OCI-M1 (cell line): ENCODE data around the gene HOXB5.

Source experiments
- DNase-seq: peaks from one replicate; lab custom pipeline; 2025; lab: John Stamatoyannopoulos, UW

Gene HOXB5

GRCh38 chr17:48559122-48559839 is 34.3 kb downstream of the HOXB5 start:
- DNase-seq, result no peak

- DNase-seq, result no peak
Observed at GRCh38 chr17:48558831-48559121, 34.8 kb downstream of the HOXB5 start.

GRCh38 chr17:48558057-48558830 is 35.3 kb downstream of the HOXB5 start:
- DNase-seq, result no peak

GRCh38 chr17:48556576-48557401 is 36.8 kb downstream of the HOXB5 start:
- DNase-seq, result no peak

- no peak for DNase-seq
Observed at GRCh38 chr17:48556229-48556575, 37.4 kb downstream of the HOXB5 start.

- DNase-seq, result no peak
Observed at GRCh38 chr17:48555258-48556228, 38.0 kb downstream of the HOXB5 start.

GRCh38 chr17:48554412-48555257 is 38.9 kb downstream of the HOXB5 start:
- DNase-seq, result no peak

- no peak for DNase-seq
Observed at GRCh38 chr17:48553826-48554225, 39.8 kb downstream of the HOXB5 start.

GRCh38 chr17:48553190-48553547 is 40.4 kb downstream of the HOXB5 start:
- no peak for DNase-seq

GRCh38 chr17:48552466-48553189 is 41.0 kb downstream of the HOXB5 start:
- DNase-seq, result no peak

- no peak for DNase-seq
Observed at GRCh38 chr17:48551596-48552465, 41.7 kb downstream of the HOXB5 start.

- DNase-seq, result no peak
Observed at GRCh38 chr17:48551214-48551555, 42.4 kb downstream of the HOXB5 start.

- no peak for DNase-seq
Observed at GRCh38 chr17:48550502-48551213, 42.9 kb downstream of the HOXB5 start.

GRCh38 chr17:48549914-48550501 is 43.6 kb downstream of the HOXB5 start:
- DNase-seq, result no peak

GRCh38 chr17:48549281-48549630 is 44.3 kb downstream of the HOXB5 start:
- DNase-seq, result peak; percentile 18

GRCh38 chr17:48548523-48549280 is 44.9 kb downstream of the HOXB5 start:
- no peak for DNase-seq

- DNase-seq, result peak; percentile 94
Observed at GRCh38 chr17:48547808-48548522, 45.6 kb downstream of the HOXB5 start.
